NOMO-1 treated with DMSO at 0.1 percent for 48 hours (cell line): ENCODE results near the gene YES1.
A peak's percentile ranks its signal among the peaks of the same experiment; 100 is the strongest.
"Not testable (repeated sequence)": the region's sequence is repeated elsewhere in the genome, so short reads cannot be mapped to it uniquely, and the experiment has no call there.

Experiments
- DNase-seq: peaks from one replicate; lab custom pipeline; 2025; ENCODE audit not compliant: unreplicated experiment; lab: John Stamatoyannopoulos, UW

YES1 gene

GRCh38 chr18:730692-731091 lies 81.3 kb downstream of the YES1 start:
- DNase-seq = no peak

- not testable (repeated sequence) for DNase-seq
These were observed 81.9 kb downstream of the YES1 start for GRCh38 chr18:730120-730519.

GRCh38 chr18:725646-726045 lies 86.4 kb downstream of the YES1 start:
- no peak for DNase-seq

GRCh38 chr18:723541-724080 lies 88.4 kb downstream of the YES1 start:
- DNase-seq = no peak

DNA sequence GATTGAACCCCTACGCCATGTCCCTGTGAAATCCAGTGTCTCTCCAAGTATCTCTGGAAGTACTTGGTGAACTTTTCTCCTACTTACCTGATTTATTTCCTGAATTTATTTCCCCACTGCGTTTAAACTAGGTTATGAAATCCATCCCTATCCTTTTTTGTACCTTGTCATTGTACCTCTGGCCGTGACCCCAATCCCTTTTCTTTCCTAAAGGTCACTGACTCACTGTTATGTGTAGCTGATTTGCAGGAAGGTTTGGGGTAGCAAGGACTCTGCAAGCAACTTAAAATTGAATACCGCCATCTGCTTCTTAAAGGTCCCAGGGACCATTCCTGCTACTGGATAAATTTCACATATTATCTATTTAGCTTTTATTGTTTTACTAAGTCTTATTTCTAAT lies 95.0 kb downstream of the YES1 start:
- no peak for DNase-seq

DNA sequence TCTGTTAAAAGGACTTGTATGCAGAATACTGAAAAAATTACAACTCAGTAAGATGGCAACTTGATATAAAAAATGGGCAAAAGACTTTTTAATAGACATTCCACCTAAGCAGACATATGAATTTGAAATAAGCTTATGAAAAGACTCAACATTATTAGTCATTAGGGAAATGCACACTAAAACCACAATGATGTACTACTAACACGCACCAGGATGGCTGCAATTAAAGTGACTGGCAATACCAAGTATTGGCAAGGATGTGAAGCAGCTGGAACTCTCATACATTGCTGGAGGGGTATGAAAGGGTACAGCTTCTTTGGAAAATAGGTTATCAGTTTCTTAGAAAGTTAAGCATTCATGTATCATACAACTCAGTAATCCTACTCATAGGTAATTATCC lies 96.4 kb downstream of the YES1 start:
- no peak for DNase-seq

DNA sequence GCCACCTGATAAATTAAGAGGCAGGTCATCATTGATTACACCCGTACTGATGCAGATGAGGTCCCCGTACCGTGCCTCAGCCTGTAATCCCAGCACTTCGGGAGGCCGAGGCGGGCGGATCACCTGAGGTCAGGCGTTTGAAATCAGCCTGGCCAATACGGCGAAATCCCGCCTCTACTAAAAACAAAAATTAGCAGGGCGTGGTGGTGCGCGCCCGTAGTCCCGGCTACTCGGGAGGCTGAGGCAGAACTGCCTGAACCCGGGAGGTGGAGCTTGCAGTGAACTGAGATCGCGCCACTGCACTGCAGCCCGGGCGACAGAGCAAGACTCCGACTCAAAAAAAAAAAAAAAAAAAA lies 98.9 kb downstream of the YES1 start:
- DNase-seq = no peak

GRCh38 chr18:712401-713134 lies 99.5 kb downstream of the YES1 start, which contains the start of gene ENOSF1:
TSS of gene ENOSF1 (minus strand) at chr18:712630. CDS start at chr18:712587, 43 bp downstream.
- peak; percentile 42 for DNase-seq

- peak; percentile 43 for DNase-seq
These were observed 100.2 kb downstream of the YES1 start for GRCh38 chr18:711657-712400.

DNA sequence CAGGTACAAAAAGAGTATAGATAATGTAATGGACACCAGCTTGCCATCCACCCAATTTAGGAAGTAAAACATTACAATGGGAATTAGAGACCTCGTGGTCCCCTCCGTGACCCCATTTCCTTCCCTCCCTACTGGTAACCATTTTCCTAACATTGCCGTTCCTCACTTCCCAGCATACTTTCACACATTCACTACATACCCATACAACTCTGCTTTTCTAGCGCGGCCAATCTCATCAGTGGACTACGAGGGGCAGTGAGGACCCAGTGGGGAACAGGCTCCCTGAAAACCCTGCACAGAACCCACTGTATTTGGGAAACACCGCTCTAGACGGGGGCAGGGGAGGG lies 100.8 kb downstream of the YES1 start:
- DNase-seq = no peak

GRCh38 chr18:710418-711300 lies 101.4 kb downstream of the YES1 start:
- DNase-seq = no peak

DNA sequence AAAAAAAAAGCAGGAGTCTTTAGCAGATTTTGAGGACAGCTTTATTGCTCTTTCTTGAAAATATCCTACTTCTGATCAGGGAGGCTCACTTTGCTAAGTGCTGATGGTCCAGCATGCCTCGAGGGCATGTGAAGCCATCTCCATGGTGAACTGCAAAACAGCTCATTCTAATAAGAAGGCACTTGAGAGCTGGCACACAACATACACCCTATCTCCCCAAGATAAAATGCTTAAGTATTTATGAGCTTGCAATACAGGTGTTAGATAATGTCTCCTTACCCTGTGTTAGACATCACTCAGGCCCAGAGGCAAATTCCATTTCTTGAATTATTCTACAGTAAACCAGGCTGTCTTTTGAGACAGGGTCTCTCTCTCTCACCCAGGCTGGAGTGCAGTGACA lies 102.3 kb downstream of the YES1 start:
- no peak for DNase-seq

DNA sequence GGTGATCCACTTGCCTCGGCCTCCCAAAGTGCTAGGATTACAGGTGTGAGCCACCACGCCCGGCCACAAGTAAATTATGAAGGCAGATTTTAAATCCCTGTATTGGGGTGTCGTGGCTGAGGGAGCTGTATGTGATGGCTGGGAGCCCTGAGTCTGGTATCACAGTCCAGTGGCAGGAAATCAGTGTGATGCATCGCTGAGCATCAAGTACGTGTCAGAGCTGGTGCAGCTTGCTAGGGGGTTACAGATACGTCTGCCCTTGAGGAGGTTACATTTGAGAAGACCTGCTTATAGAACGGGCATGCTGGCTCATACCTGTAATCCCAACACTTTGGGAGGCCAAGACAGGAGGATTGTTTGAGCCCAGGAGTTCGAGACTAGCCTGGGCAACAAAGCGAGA lies 103.9 kb downstream of the YES1 start:
- no peak for DNase-seq

DNA sequence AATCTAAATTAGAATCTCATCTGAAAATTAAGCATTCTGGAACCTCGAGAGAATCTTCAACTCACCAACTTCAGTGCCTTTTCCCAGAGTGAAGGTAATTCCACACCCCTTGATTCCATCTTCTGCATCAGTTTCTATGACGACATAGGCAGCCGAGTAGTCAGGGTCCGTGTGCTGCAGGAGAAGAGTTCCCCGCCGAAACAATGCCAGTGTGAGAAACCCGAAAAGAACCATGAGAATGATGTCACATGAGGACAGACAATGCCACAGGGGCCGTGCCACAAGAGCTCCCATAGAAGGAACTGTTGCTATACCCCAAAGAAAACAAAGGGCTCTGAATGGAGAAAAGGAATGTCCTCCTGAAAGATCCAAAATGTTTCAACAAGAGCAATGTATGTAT lies 105.6 kb downstream of the YES1 start:
- DNase-seq = no peak

- DNase-seq = no peak
These were observed 108.7 kb downstream of the YES1 start for GRCh38 chr18:703213-703967.

GRCh38 chr18:697800-698199 lies 114.2 kb downstream of the YES1 start:
- DNase-seq = no peak

GRCh38 chr18:697012-697411 lies 115.0 kb downstream of the YES1 start:
- no peak for DNase-seq

DNA sequence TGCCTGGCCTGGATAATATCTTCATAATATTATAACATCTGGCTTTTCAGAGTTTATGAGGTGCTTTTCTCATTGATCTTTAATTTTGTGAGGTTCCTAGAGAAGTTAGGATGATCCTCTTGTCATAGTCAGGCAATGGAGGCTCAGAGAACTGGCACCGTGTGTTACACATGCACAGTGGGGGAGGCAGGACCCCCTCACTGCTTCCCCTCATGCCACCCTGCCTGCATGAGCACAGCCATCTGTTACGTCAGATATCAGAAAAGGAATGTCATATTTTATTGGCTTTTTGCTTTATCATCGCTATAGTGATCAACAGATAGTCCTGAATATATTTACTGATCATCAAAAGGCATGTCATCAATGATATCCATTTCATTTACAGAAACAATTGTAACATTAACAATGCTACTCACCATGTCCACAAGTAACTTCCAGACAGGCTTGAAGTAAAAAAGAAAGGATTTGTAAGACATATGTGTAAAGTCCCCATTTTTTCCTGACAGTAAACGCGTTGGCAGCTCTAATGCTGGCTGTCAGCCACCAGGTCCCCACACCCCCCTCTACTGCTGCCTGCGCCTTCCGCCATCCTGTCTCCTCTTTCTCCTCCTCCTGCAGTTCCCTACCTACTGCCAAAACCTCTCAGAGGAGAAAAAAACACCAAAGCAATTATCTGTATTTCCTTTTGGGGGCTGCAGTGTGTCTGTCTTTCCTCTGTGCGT lies 118.4 kb downstream of the YES1 start:
- no peak for DNase-seq

- no peak for DNase-seq
These were observed 119.2 kb downstream of the YES1 start for GRCh38 chr18:692824-693223.

DNA sequence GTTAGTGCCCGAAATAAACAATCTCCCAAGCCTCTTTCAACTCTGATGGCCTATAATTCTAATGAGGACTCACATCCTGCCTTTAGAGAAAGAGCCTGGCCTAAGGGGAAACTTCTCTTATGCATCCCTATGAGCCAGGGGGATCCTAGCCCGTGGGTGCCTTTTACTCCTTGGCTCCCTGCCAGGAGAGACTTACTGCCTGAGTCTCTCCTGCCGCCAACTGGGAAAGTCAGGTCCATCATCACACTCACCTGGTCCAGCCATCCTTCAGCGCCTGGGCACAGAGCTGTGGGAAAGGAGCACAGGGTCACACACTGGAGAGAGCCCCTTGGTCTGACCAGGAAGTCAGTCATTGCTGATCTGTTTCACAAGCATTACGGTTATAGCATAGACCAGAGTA lies 123.7 kb downstream of the YES1 start:
- DNase-seq = no peak
